OCI-LY1 (cell line): ENCODE results near the gene LIN52.

ENCODE experiments used
- H2AFZ ChIP-seq: fragments of 200-600 bp; sonication (generic), shearing (Covaris generic); 2 replicates; pipeline ENCODE4 v1.6.0; 2014; ENCODE audit warnings: antibody characterized with exemption, mild to moderate bottlenecking, low read length
- H3F3A ChIP-seq: fragments of 200-600 bp; sonication (generic), shearing (Covaris generic); 2 replicates; pipeline ENCODE4 v1.6.0; 2014; ENCODE audit warnings: mild to moderate bottlenecking, antibody characterized with exemption, low read length, moderate library complexity; ENCODE audit not compliant: insufficient read depth
- H3K27ac ChIP-seq: fragments of 200-600 bp; sonication (generic); 2 replicates; pipeline ENCODE4 v1.5.1; 2014; ENCODE audit warnings: low read length, mixed run types, mild to moderate bottlenecking, low read depth; ENCODE audit not compliant: poor library complexity, severe bottlenecking
- H3K27me3 ChIP-seq: fragments of 200-600 bp; sonication (generic); 2 replicates; pipeline ENCODE4 v1.6.0; 2014; ENCODE audit warnings: antibody characterized with exemption, mild to moderate bottlenecking, low read length, moderate library complexity; ENCODE audit not compliant: insufficient read depth
- H3K36me3 ChIP-seq: fragments of 200-600 bp; sonication (generic); 2 replicates; pipeline ENCODE4 v1.6.1; 2014; ENCODE audit warnings: mild to moderate bottlenecking, antibody characterized with exemption, low read length, moderate library complexity, mixed read lengths; ENCODE audit not compliant: insufficient read depth
- H3K4me1 ChIP-seq: fragments of 200-600 bp; sonication (generic); 2 replicates; pipeline ENCODE4 v1.5.1; 2014; ENCODE audit warnings: mild to moderate bottlenecking, low read length, moderate library complexity; ENCODE audit not compliant: insufficient read depth, severe bottlenecking
- H3K4me2 ChIP-seq: fragments of 200-600 bp; sonication (generic), shearing (Covaris generic); 2 replicates; pipeline ENCODE4 v1.6.1; 2014; ENCODE audit warnings: low read length
- H3K4me3 ChIP-seq: fragments of 200-600 bp; sonication (generic); 2 replicates; pipeline ENCODE4 v1.5.1; 2014; ENCODE audit warnings: low read length, low read depth, mild to moderate bottlenecking, mixed read lengths; ENCODE audit not compliant: poor library complexity, severe bottlenecking
- H3K79me2 ChIP-seq: fragments of 200-600 bp; shearing (Covaris generic); 2 replicates; pipeline ENCODE4 v1.6.1; 2016; ENCODE audit warnings: mixed run types, low read length, mixed read lengths; ENCODE audit not compliant: insufficient read depth
- H3K9ac ChIP-seq: fragments of 200-600 bp; sonication (generic), shearing (Covaris generic); 2 replicates; pipeline ENCODE4 v1.6.1; 2014; ENCODE audit warnings: mild to moderate bottlenecking, low read length, mixed read lengths
- H3K9me2 ChIP-seq: fragments of 200-600 bp; sonication (generic), shearing (Covaris generic); 2 replicates; pipeline ENCODE4 v1.6.1; 2014; ENCODE audit warnings: low read depth, mild to moderate bottlenecking, low read length, mixed read lengths
- H3K9me3 ChIP-seq: fragments of 200-600 bp; shearing (Covaris generic); 2 replicates; pipeline ENCODE4 v1.6.1; 2014; ENCODE audit warnings: low read length, mixed read lengths
- H4K20me1 ChIP-seq: fragments of 200-600 bp; sonication (generic), shearing (Covaris generic); 2 replicates; pipeline ENCODE4 v1.6.0; 2016; ENCODE audit warnings: mild to moderate bottlenecking, low read length; ENCODE audit not compliant: insufficient read depth
- EZH2 ChIP-seq: fragments of 200-600 bp; sonication (generic), shearing (Covaris generic); IDR thresholded peaks from 2 replicates; pipeline ENCODE4 v1.8.0; 2017; ENCODE audit warnings: borderline replicate concordance, mixed run types, mild to moderate bottlenecking, antibody characterized with exemption, low read length, moderate library complexity, mixed read lengths
- TF ChIP-seq, protein P1 (sequence below): fragments of 200-600 bp; sonication (generic), shearing (Covaris generic); IDR thresholded peaks from 2 replicates; pipeline ENCODE4 v1.5.1; 2017; ENCODE audit warnings: mild to moderate bottlenecking, antibody characterized with exemption, low read length, moderate library complexity, mixed read lengths

The LIN52 gene

GRCh38 chr14:74160763-74161162 is 76.0 kb downstream of the LIN52 start:
- TF ChIP-seq, protein P1, sequence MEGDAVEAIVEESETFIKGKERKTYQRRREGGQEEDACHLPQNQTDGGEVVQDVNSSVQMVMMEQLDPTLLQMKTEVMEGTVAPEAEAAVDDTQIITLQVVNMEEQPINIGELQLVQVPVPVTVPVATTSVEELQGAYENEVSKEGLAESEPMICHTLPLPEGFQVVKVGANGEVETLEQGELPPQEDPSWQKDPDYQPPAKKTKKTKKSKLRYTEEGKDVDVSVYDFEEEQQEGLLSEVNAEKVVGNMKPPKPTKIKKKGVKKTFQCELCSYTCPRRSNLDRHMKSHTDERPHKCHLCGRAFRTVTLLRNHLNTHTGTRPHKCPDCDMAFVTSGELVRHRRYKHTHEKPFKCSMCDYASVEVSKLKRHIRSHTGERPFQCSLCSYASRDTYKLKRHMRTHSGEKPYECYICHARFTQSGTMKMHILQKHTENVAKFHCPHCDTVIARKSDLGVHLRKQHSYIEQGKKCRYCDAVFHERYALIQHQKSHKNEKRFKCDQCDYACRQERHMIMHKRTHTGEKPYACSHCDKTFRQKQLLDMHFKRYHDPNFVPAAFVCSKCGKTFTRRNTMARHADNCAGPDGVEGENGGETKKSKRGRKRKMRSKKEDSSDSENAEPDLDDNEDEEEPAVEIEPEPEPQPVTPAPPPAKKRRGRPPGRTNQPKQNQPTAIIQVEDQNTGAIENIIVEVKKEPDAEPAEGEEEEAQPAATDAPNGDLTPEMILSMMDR = no peak
- no peak for TF ChIP-seq EZH2
- H3F3A ChIP-seq = no peaks in the 10 kb centered on the region
- H3K9me3 ChIP-seq = no peaks in the 10 kb centered on the region

DNA sequence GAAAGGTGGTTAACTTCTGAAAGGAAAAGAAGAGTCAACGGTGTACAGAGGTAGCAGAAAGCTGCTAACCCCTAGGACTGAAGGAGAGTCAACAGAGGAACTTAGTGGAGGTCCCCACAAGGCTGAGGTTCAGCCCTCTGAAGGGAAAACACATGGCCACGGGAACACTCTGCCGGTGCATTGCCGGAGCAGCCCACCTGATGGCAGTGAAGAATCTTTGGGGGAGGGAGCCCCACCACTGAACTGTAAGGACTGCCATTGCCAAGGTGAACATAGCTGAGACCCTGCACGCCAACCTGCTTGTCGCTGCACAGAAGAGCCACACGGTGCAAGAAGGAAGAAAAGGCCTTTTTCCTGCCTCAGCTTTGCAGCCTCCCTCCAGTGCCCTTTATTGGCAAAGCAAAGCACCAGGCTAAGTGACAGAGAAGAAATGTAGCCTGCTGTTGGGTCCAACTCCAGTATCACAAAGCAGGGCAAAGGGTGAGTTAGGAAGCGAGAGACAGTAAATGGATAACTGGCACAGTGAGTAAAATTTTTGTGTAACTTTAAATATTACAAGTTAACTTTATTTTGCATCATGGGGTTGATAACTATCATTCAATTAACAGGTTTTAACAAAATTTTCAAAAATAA is 76.9 kb downstream of the LIN52 start:
- TF ChIP-seq, protein P1 = no peak
- TF ChIP-seq EZH2 = no peak
- Histone ChIP-seq H3K9me2 (no peaks in the 10 kb centered on the region), H4K20me1 (no peaks in the 10 kb centered on the region), H2AFZ (no peak overlapping the region), H3K9me3 (no peaks in the 10 kb centered on the region), H3K9ac (no peak overlapping the region), H3K4me1 (no peaks in the 10 kb centered on the region), H3K4me3 (no peak overlapping the region), H3K36me3 (no peaks in the 10 kb centered on the region), H3K27ac (no peak overlapping the region), H3K4me2 (no peak overlapping the region), H3K79me2 (no peaks in the 10 kb centered on the region), H3K27me3 (no peaks in the 10 kb centered on the region), H3F3A (no peaks in the 10 kb centered on the region)

More at GRCh38 chr14:74160763-74161162, 76.0 kb downstream of the LIN52 start:
- Histone ChIP-seq H3K36me3 (no peaks in the 10 kb centered on the region), H3K4me2 (no peak overlapping the region), H3K4me3 (no peak overlapping the region), H4K20me1 (no peaks in the 10 kb centered on the region), H2AFZ (no peak overlapping the region), H3K27ac (no peak overlapping the region), H3K79me2 (no peaks in the 10 kb centered on the region), H3K4me1 (no peaks in the 10 kb centered on the region), H3K27me3 (no peaks in the 10 kb centered on the region), H3K9ac (no peak overlapping the region), H3K9me2 (no peaks in the 10 kb centered on the region)

- Histone ChIP-seq H3K4me1 (no peaks in the 10 kb centered on the region), H2AFZ (no peak overlapping the region), H3K9me3 (no peaks in the 10 kb centered on the region), H3K36me3 (no peaks in the 10 kb centered on the region), H3K4me2 (no peak overlapping the region), H3K79me2 (no peaks in the 10 kb centered on the region), H3K9ac (no peak overlapping the region), H3F3A (no peaks in the 10 kb centered on the region), H3K27ac (no peak overlapping the region), H3K9me2 (no peaks in the 10 kb centered on the region), H3K27me3 (no peaks in the 10 kb centered on the region), H3K4me3 (no peak overlapping the region), H4K20me1 (no peaks in the 10 kb centered on the region)
- TF ChIP-seq, protein P1 = no peak
- no peak for TF ChIP-seq EZH2
Measured at GRCh38 chr14:74169906-74170305, 85.2 kb downstream of the LIN52 start.
